Measurements from ENCODE around the gene CCDC57. TPM values are rescaled to one million over a fixed set of nuclear protein-coding genes. Genes with fewer than 3 reads are reported as not detected.

The CCDC57 gene
- total RNA-seq, 1 donor from 2014 or later, result 57.9 TPM

GRCh38 chr17:82216301-82217119 is 3.9 kb upstream of the CCDC57 start:
- no peak for TF ChIP-seq CTCF (IDR thresholded peaks at IDR 0.05)
- Mint-ChIP-seq H3K27me3 (ENCODE audit: unreplicated experiment) (no peaks in the 10 kb centered on the region), H3K4me3 (ENCODE audit: unreplicated experiment) (no peak overlapping the region), H3K27ac (ENCODE audit: unreplicated experiment) (peak overlapping the region; percentile 90), H3K9me3 (ENCODE audit: unreplicated experiment) (no peaks in the 10 kb centered on the region), H3K36me3 (ENCODE audit: unreplicated experiment) (no peaks in the 10 kb centered on the region), H3K4me1 (ENCODE audit: unreplicated experiment) (peaks cover 44% of the 10 kb centered on the region)
- DNase-seq (ENCODE audit: extremely low spot score, unreplicated experiment), result peak; percentile 83

GRCh38 chr17:82215972-82216300 is 3.3 kb upstream of the CCDC57 start:
- Mint-ChIP-seq H3K27me3 (ENCODE audit: unreplicated experiment) (no peaks in the 10 kb centered on the region), H3K27ac (ENCODE audit: unreplicated experiment) (peak overlapping the region; percentile 90), H3K4me1 (ENCODE audit: unreplicated experiment) (peaks cover 41% of the 10 kb centered on the region), H3K4me3 (ENCODE audit: unreplicated experiment) (no peak overlapping the region), H3K9me3 (ENCODE audit: unreplicated experiment) (no peaks in the 10 kb centered on the region), H3K36me3 (ENCODE audit: unreplicated experiment) (no peaks in the 10 kb centered on the region)
- no peak for TF ChIP-seq CTCF (IDR thresholded peaks at IDR 0.05)
- no peak for DNase-seq (ENCODE audit: extremely low spot score, unreplicated experiment)

GRCh38 chr17:82215095-82215971 is 2.7 kb upstream of the CCDC57 start:
- Mint-ChIP-seq H3K4me1 (ENCODE audit: unreplicated experiment) (peaks cover 41% of the 10 kb centered on the region), H3K27me3 (ENCODE audit: unreplicated experiment) (no peaks in the 10 kb centered on the region), H3K9me3 (ENCODE audit: unreplicated experiment) (no peaks in the 10 kb centered on the region), H3K4me3 (ENCODE audit: unreplicated experiment) (no peak overlapping the region), H3K36me3 (ENCODE audit: unreplicated experiment) (no peaks in the 10 kb centered on the region), H3K27ac (ENCODE audit: unreplicated experiment) (peak overlapping the region; percentile 90)
- no peak for TF ChIP-seq CTCF (IDR thresholded peaks at IDR 0.05)
- DNase-seq (ENCODE audit: extremely low spot score, unreplicated experiment), result no peak

- Mint-ChIP-seq H3K9me3 (ENCODE audit: unreplicated experiment) (no peaks in the 10 kb centered on the region), H3K27ac (ENCODE audit: unreplicated experiment) (peak overlapping the region; percentile 63), H3K27me3 (ENCODE audit: unreplicated experiment) (no peaks in the 10 kb centered on the region), H3K4me3 (ENCODE audit: unreplicated experiment) (no peak overlapping the region), H3K4me1 (ENCODE audit: unreplicated experiment) (peaks cover 41% of the 10 kb centered on the region), H3K36me3 (ENCODE audit: unreplicated experiment) (no peaks in the 10 kb centered on the region)
- no peak for DNase-seq (ENCODE audit: extremely low spot score, unreplicated experiment)
- TF ChIP-seq CTCF (IDR thresholded peaks at IDR 0.05), result no peak
Observed at GRCh38 chr17:82214012-82214628, 1.5 kb upstream of the CCDC57 start.
